ENCODE data around the gene ZXDC. TPM values are rescaled to one million over a fixed set of nuclear protein-coding genes. Genes with fewer than 3 reads are reported as not detected.

ZXDC gene
- total and polyA plus RNA-seq, 11 donors, result 8.7 to 40.3 (median 19.3) TPM

DNA sequence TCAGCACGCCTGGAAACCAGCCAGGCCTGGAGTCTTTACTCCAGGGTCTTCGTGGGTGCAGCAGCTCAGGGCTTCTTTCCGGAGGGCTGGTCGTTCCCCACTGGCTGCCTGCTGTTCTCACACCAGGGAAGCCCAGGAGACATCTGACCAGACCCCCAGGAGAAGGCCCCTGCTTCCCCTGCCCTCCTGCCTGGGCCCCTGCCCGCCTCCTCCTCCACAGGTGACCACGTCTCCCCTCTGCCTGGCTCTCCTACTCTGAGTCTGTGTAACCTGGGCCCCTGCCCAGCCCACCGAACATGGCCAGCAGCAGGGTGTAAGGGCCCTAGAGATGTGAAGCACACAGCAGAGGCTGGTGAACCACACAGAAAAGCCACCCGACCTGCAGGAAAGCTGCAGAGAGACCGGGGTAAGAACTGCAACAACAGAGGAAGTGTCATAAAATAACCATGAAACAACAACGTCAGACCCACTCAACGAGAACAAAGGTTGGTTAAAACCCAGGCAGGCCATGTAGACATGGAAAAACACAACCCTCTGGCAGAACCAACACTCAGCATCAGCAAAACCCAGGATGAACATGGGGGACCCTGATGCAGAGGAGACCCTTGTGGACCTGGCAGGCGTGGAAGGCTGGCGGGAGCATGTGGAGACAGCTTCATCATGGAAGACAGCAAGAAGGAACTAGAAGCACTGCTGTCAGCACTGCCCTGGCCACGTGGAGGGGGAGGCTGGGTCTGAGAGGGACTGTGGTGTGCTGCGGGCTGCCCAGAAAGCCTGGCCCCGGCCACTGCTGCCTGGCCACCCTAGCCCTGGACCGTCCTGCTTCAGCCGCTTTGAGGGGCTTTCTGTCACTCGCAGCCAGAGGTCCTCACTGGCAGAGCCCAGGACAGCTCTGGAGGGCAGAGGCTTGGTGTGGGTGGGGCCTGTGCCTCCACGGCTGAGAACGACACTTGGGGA, 21.5 kb upstream of the ZXDC start:
- TF ChIP-seq POLR2A (IDR thresholded peaks at IDR 0.05), result no peak
- TF ChIP-seq, protein P1, sequence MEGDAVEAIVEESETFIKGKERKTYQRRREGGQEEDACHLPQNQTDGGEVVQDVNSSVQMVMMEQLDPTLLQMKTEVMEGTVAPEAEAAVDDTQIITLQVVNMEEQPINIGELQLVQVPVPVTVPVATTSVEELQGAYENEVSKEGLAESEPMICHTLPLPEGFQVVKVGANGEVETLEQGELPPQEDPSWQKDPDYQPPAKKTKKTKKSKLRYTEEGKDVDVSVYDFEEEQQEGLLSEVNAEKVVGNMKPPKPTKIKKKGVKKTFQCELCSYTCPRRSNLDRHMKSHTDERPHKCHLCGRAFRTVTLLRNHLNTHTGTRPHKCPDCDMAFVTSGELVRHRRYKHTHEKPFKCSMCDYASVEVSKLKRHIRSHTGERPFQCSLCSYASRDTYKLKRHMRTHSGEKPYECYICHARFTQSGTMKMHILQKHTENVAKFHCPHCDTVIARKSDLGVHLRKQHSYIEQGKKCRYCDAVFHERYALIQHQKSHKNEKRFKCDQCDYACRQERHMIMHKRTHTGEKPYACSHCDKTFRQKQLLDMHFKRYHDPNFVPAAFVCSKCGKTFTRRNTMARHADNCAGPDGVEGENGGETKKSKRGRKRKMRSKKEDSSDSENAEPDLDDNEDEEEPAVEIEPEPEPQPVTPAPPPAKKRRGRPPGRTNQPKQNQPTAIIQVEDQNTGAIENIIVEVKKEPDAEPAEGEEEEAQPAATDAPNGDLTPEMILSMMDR (IDR thresholded peaks at IDR 0.05), result no peak
- intact Hi-C loops (cut with DNase I), result no loop called here
- DNase-seq (peak in 1 of 5 donors; percentile 37), ATAC-seq (no peak)
- 75 to 76% (median 76%) methylated on average over 19 to 21 of the region's 21 CpGs for WGBS, 4 donors
- Histone ChIP-seq H3K4me3 (no peak overlapping the region), H3K36me3 (no peaks in the 10 kb centered on the region), H3K9me3 (no peaks in the 10 kb centered on the region), H3K27me3 (no peaks in the 10 kb centered on the region), H3K4me1 (peaks cover 0 to 4% (median 0%) of the 10 kb centered on the region in 12 donors), H3K27ac (no peak overlapping the region)

DNA sequence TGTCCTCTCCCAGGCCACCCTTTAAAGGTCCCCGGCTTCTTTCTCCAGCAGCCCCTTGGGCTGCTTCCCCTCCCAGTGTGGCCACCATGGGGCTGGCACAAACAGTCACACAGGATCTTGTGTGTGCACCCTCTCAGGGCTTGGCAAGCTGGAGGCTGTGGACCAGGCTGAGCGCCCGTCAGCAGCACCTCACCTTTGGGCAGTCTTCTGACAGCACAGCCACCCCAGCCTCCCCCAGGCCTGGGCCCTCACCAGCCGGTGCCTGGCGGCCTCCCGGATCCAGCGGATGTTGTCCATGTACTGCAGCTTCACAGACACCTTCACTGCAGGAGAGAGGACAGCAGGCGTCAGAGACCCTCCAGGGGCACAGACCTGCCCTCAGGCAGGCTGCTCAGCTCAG, 20.1 kb upstream of the ZXDC start:
- TF ChIP-seq POLR2A (IDR thresholded peaks at IDR 0.05), result no peak
- TF ChIP-seq, protein P1 (IDR thresholded peaks at IDR 0.05), result no peak
- intact Hi-C loops (cut with DNase I), result no loop called here

GRCh38 chr3:126494970-126495230, 19.2 kb upstream of the ZXDC start:
- Histone ChIP-seq H3K4me3 (no peak overlapping the region), H3K27me3 (no peaks in the 10 kb centered on the region), H3K36me3 (no peaks in the 10 kb centered on the region), H3K27ac (no peak overlapping the region), H3K9me3 (no peaks in the 10 kb centered on the region), H3K4me1 (peaks cover 0 to 9% (median 0%) of the 10 kb centered on the region in 12 donors)
- TF ChIP-seq, protein P1 (IDR thresholded peaks at IDR 0.05), result no peak
- no peak for TF ChIP-seq POLR2A (IDR thresholded peaks at IDR 0.05)
- no peak for ATAC-seq
- no peak for DNase-seq
- intact Hi-C loops (cut with DNase I), result no loop called here
- WGBS, 4 donors, result 87 to 90% (median 90%) methylated on average over 6 of the region's 6 CpGs

More for the DNA sequence above, 20.1 kb upstream of the ZXDC start:
- no peak overlapping the region for H3K27ac ChIP-seq
- DNase-seq (peak in 1 of 5 donors; percentile 56), ATAC-seq (no peak)
- H3K4me3 ChIP-seq, result no peak overlapping the region
- no peaks in the 10 kb centered on the region for H3K27me3 ChIP-seq
- 89 to 94% (median 90%) methylated on average over 8 of the region's 8 CpGs for WGBS, 4 donors
- no peaks in the 10 kb centered on the region for H3K9me3 ChIP-seq
- H3K36me3 ChIP-seq, result no peaks in the 10 kb centered on the region
- no peaks in the 10 kb centered on the region for H3K4me1 ChIP-seq

DNA sequence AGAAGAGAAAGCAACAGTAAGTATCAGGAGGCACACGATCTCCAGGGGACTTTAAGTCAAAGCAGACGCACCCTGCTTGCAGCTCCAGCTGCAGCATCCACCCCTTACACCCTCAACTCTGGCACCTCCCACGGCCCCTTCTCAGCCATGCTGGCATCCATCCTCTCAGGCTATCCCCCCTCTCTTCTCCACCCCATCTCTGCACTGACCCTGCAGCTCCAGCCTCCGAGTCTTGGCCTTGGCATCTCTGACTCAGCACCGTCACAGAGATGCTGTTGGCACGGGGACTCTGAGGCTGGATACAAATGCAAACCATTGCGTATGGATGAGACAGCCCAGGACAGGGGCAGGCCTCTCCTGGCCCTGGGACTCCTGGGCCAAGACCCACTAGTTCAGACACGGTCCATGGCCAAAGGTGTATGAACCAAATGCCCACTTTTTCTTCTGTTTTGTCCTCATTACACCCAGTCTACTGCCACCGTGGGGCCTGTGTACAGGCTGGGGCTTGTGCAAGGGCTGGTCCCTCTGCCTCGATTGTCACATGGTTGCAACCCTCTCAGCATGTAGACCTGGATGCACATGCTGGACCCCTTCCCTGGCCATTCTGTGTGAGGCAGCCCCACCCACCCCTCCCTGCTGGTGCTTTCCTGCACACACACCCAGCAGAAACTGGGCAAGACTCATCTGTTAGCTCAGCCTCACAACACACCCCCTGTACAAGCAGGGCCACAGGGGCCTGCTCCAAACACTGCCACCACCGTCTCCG, 18.7 kb upstream of the ZXDC start:
- Histone ChIP-seq H3K27ac (no peak overlapping the region), H3K4me3 (no peak overlapping the region), H3K27me3 (no peaks in the 10 kb centered on the region), H3K9me3 (no peaks in the 10 kb centered on the region), H3K36me3 (no peaks in the 10 kb centered on the region), H3K4me1 (peaks cover 0 to 10% (median 0%) of the 10 kb centered on the region in 12 donors)
- intact Hi-C loops (cut with DNase I), result no loop called here
- DNase-seq (peak in 1 of 5 donors; percentile 27), ATAC-seq (peak in 1 of 4 donors; percentile 32)
- WGBS, 4 donors, result 64 to 77% (median 70%) methylated on average over 12 of the region's 12 CpGs
- TF ChIP-seq, protein P1 (IDR thresholded peaks at IDR 0.05), result no peak
